Esophagus squamous epithelium (tissue), 5 donors: ENCODE data around the gene CEP170B. TPM values are rescaled to one million over a fixed set of nuclear protein-coding genes. Genes with fewer than 3 reads are reported as not detected.
"Not testable (repeated sequence)": the region's sequence is repeated elsewhere in the genome, so short reads cannot be mapped to it uniquely, and the experiment has no call there.

Experiments used
- DNase-seq: peaks from one replicate; lab custom pipeline; 2025; lab: John Stamatoyannopoulos, UW
- H3K27ac ChIP-seq, 4 donors: fragments of 200-600 bp; sonication (generic); one replicate each; pipeline ENCODE4 v1.5.1; 2016 to 2019; ENCODE audit warnings: mild to moderate bottlenecking in 1 of 4
- H3K27me3 ChIP-seq, 4 donors: fragments of 200-600 bp; sonication (generic); 1 replicate in 3 of 4; 2 replicates in 1 of 4; pipeline versions ENCODE4 v1.5.1 to v1.6.0; 2017 to 2021; ENCODE audit warnings: antibody characterized with exemption in 1 of 4
- H3K36me3 ChIP-seq, 3 donors: fragments of 200-600 bp; sonication (generic); one replicate each; pipeline ENCODE4 v1.5.1; 2016 to 2019
- H3K4me1 ChIP-seq, 3 donors: fragments of 200-600 bp; sonication (generic); one replicate each; pipeline ENCODE4 v1.5.1; 2017 to 2019
- H3K4me3 ChIP-seq, 4 donors: fragments of 200-600 bp; sonication (generic); 1 replicate in 3 of 4; 2 replicates in 1 of 4; pipeline ENCODE4 v1.5.1; 2016 to 2019; ENCODE audit warnings: mild to moderate bottlenecking in 2 of 4, moderate library complexity in 1 of 4
- H3K9me3 ChIP-seq, 3 donors: fragments of 200-600 bp; sonication (generic); one replicate each; pipeline ENCODE4 v1.5.1; 2016 to 2019
- POLR2A ChIP-seq, 4 donors: fragments of 450-650 bp; IDR thresholded peaks; one replicate each; pipeline ENCODE4 v1.6.1; 2017; ENCODE audit warnings: antibody characterized with exemption in 4 of 4, mild to moderate bottlenecking in 4 of 4, moderate library complexity in 3 of 4
- WGBS, 2 donors: methylation state at CpG; one replicate each; pipeline ENCODE4 v1.1.5; 2018; 5-methylcytosine and 5-hydroxymethylcytosine counted together
- intact Hi-C: fragments of 100-400 bp; cut with DNase I; formaldehyde crosslinking; loops from one replicate; pipeline ENCODE4 v1.15.0; 2022
- total RNA-seq, 4 donors: library from RNA; depleted of rRNA; stranded (reverse); fragments of >200 nt; gene quantifications; one replicate each; pipeline ENCODE4 v1.1.0, GENCODE V29; 2016
- TF ChIP-seq, protein P1 (sequence below), 6 experiments: fragments of 450-650 bp in 4 of 6; fragments of 200-600 bp in 2 of 6; sonication (generic) in 2 of 6; IDR thresholded peaks; one replicate each; pipeline ENCODE4 v1.5.1; 2016 to 2019; ENCODE audit warnings: antibody characterized with exemption in 6 of 6, mild to moderate bottlenecking in 4 of 6, moderate library complexity in 4 of 6
- donor health status: DM: yes; HTN: yes; CAD: no.

Gene CEP170B
- total RNA-seq, 4 donors from 2014 or later, result 18.2 to 41.0 (median 30.6) TPM

GRCh38 chr14:104898870-104899510 lies 33.9 kb downstream of the CEP170B start:
- intact Hi-C loops, result loop anchor here (5.0 kb wide), 1 partner anchor 148 kb away; no protein-coding TSS in a partner anchor
- Histone ChIP-seq H3K36me3 (peaks cover 0 to 16% (median 0%) of the 10 kb centered on the region in 3 donors), H3K27me3 (no peaks in the 10 kb centered on the region), H3K27ac (no peak overlapping the region), H3K4me3 (no peak overlapping the region), H3K9me3 (no peaks in the 10 kb centered on the region), H3K4me1 (peaks cover 0 to 32% (median 0%) of the 10 kb centered on the region in 3 donors)
- TF ChIP-seq POLR2A (IDR thresholded peaks at IDR 0.05), result no peak
- TF ChIP-seq, protein P1, sequence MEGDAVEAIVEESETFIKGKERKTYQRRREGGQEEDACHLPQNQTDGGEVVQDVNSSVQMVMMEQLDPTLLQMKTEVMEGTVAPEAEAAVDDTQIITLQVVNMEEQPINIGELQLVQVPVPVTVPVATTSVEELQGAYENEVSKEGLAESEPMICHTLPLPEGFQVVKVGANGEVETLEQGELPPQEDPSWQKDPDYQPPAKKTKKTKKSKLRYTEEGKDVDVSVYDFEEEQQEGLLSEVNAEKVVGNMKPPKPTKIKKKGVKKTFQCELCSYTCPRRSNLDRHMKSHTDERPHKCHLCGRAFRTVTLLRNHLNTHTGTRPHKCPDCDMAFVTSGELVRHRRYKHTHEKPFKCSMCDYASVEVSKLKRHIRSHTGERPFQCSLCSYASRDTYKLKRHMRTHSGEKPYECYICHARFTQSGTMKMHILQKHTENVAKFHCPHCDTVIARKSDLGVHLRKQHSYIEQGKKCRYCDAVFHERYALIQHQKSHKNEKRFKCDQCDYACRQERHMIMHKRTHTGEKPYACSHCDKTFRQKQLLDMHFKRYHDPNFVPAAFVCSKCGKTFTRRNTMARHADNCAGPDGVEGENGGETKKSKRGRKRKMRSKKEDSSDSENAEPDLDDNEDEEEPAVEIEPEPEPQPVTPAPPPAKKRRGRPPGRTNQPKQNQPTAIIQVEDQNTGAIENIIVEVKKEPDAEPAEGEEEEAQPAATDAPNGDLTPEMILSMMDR (IDR thresholded peaks at IDR 0.05), result no peak
- no peak for DNase-seq
- WGBS, 2 donors, result 78 to 80% methylated on average over 20 to 24 of the region's 24 CpGs

- WGBS, 2 donors, result 40 to 58% methylated on average over 2 of the region's 2 CpGs
- peaks cover 0 to 8% (median 0%) of the 10 kb centered on the region in 3 donors for H3K36me3 ChIP-seq
- peaks cover 0 to 28% (median 0%) of the 10 kb centered on the region in 3 donors for H3K4me1 ChIP-seq
- peaks cover 0 to 2% (median 0%) of the 10 kb centered on the region in 4 donors for H3K27me3 ChIP-seq
- no peak overlapping the region for H3K4me3 ChIP-seq
- intact Hi-C loops, result loop anchor here (5.0 kb wide), 1 partner anchor 148 kb away; no protein-coding TSS in a partner anchor
- DNase-seq, result no peak
- TF ChIP-seq POLR2A (IDR thresholded peaks at IDR 0.05), result no peak
- TF ChIP-seq, protein P1 (IDR thresholded peaks at IDR 0.05), result no peak
- no peaks in the 10 kb centered on the region for H3K9me3 ChIP-seq
- no peak overlapping the region for H3K27ac ChIP-seq
Observed at GRCh38 chr14:104899781-104900180, 34.7 kb downstream of the CEP170B start.

DNA sequence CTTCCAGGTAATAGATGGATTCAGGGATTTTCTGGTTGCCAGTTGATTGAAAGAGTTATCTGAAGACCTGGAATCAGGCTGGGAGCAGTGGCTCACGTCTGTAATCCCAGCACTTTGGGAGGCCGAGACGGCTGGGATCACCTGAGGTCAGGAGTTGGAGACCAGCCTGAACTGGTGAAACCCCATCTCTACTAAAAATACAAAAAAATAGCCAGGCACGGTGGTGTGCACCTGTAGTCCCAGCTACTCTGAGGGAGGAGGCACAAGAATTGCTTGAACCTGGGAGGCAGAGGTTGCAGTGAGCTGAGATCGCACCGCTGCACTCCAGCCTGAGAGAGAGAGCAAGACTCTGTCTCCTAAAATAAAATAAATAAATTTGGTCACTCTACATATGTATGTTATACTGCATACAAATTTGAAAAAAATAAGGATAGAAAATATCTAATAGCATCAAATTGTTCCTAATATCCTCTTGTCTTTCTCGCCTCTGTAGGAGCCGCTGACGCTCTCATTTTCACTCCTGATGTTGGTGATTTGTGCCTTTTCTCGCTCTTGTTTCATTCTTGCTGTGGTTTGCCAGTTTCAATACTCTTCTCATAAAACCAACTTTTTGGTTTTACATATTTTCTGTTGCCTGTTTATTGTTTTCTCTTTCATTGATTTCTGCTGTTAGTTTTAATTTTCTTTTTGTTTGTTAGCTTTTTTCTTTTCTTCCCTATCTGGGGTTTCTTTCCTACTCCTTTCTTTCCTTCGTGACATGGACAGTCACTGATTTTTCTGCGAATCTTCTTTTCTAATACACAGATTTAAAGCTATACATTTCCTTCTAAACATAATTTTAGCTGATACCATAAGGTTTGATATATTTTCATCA lies 35.8 kb downstream of the CEP170B start:
- TF ChIP-seq, protein P1 (IDR thresholded peaks at IDR 0.05), result no peak
- TF ChIP-seq POLR2A (IDR thresholded peaks at IDR 0.05), result no peak
- Histone ChIP-seq H3K4me3 (no peak overlapping the region), H3K27me3 (peaks cover 0 to 5% (median 0%) of the 10 kb centered on the region in 4 donors), H3K9me3 (no peaks in the 10 kb centered on the region), H3K27ac (no peak overlapping the region), H3K4me1 (peaks cover 0 to 17% (median 0%) of the 10 kb centered on the region in 3 donors), H3K36me3 (no peaks in the 10 kb centered on the region)
- DNase-seq, result no peak
- intact Hi-C loops, result no loop called here
- 75 to 83% methylated on average over 12 of the region's 12 CpGs for WGBS, 2 donors

DNA sequence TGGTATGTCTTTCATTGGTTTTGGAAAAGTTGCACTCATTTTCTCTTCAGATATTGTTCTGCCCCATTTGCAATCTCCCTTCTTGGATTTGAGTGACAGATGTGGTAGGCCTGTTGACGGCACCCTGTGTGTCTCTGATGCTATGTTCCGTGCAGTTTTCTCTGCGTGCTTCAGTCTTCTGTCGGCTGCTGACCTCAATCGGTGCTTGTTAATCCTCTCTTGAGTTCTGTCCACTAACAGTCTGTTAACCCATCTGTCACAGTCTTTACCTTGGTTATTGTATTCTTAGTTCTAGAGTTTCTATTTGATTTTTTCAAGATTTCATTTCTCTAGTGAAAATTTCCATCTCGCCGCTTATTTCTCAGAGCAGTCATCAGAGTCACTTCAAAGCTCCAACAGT lies 38.9 kb downstream of the CEP170B start:
- Histone ChIP-seq H3K36me3 (no peaks in the 10 kb centered on the region), H3K4me3 (no peak overlapping the region), H3K4me1 (peaks cover 0 to 4% (median 0%) of the 10 kb centered on the region in 3 donors), H3K27me3 (peaks cover 0 to 10% (median 0%) of the 10 kb centered on the region in 4 donors), H3K9me3 (no peaks in the 10 kb centered on the region), H3K27ac (no peak overlapping the region)
- TF ChIP-seq POLR2A (IDR thresholded peaks at IDR 0.05), result no peak
- TF ChIP-seq, protein P1 (IDR thresholded peaks at IDR 0.05), result no peak
- WGBS, 2 donors, result 87 to 88% methylated on average over 7 of the region's 7 CpGs
- intact Hi-C loops, result no loop called here
- DNase-seq, result no peak

GRCh38 chr14:104904650-104905578 lies 39.8 kb downstream of the CEP170B start:
- intact Hi-C loops, H3K9me3 ChIP-seq, H3K27ac ChIP-seq, DNase-seq, H3K4me1 ChIP-seq, H3K4me3 ChIP-seq, H3K36me3 ChIP-seq: not testable (repeated sequence)
- peaks cover 0 to 10% (median 0%) of the 10 kb centered on the region in 4 donors for H3K27me3 ChIP-seq
- 50 to 61% methylated on average over 35 to 37 of the region's 38 CpGs for WGBS, 2 donors

- 82 to 92% methylated on average over 19 to 21 of the region's 28 CpGs for WGBS, 2 donors
- H3K4me3 ChIP-seq, intact Hi-C loops, H3K36me3 ChIP-seq, DNase-seq, H3K27ac ChIP-seq, H3K9me3 ChIP-seq, H3K4me1 ChIP-seq: not testable (repeated sequence)
- peaks cover 0 to 10% (median 0%) of the 10 kb centered on the region in 4 donors for H3K27me3 ChIP-seq
Observed at GRCh38 chr14:104905579-104905933, 40.5 kb downstream of the CEP170B start.
